Measurements from ENCODE around the gene EIF3K.

The EIF3K gene

GRCh38 chr19:38676023-38676877, 57.3 kb downstream of the EIF3K start:
- no peak for DNase-seq (ENCODE audit: low read depth)
- no peak overlapping the region for H3K4me3 ChIP-seq (ENCODE audit: low read depth, low read length)
- no peak for TF ChIP-seq CTCF (IDR thresholded peaks at IDR 0.05; ENCODE audit: control insufficient read depth, extremely low read depth, insufficient read depth)

- DNase-seq (ENCODE audit: low read depth), result no peak
- no peak overlapping the region for H3K4me3 ChIP-seq (ENCODE audit: low read depth, low read length)
- no peak for TF ChIP-seq CTCF (IDR thresholded peaks at IDR 0.05; ENCODE audit: control insufficient read depth, extremely low read depth, insufficient read depth)
Observed at GRCh38 chr19:38676878-38677646, 58.1 kb downstream of the EIF3K start.

- DNase-seq (ENCODE audit: low read depth), result no peak
- no peak overlapping the region for H3K4me3 ChIP-seq (ENCODE audit: low read depth, low read length)
- no peak for TF ChIP-seq CTCF (IDR thresholded peaks at IDR 0.05; ENCODE audit: control insufficient read depth, extremely low read depth, insufficient read depth)
Observed at GRCh38 chr19:38678217-38678890, 59.4 kb downstream of the EIF3K start.

- H3K4me3 ChIP-seq (ENCODE audit: low read depth, low read length), result no peak overlapping the region
- DNase-seq (ENCODE audit: low read depth), result no peak
- no peak for TF ChIP-seq CTCF (IDR thresholded peaks at IDR 0.05; ENCODE audit: control insufficient read depth, extremely low read depth, insufficient read depth)
Observed at GRCh38 chr19:38678891-38679494, 60.0 kb downstream of the EIF3K start.

- no peak for DNase-seq (ENCODE audit: low read depth)
- no peak overlapping the region for H3K4me3 ChIP-seq (ENCODE audit: low read depth, low read length)
- TF ChIP-seq CTCF (IDR thresholded peaks at IDR 0.05; ENCODE audit: control insufficient read depth, extremely low read depth, insufficient read depth), result no peak
Observed at GRCh38 chr19:38679839-38680238, 60.9 kb downstream of the EIF3K start.

- DNase-seq (ENCODE audit: low read depth), result no peak
- H3K4me3 ChIP-seq (ENCODE audit: low read depth, low read length), result no peak overlapping the region
- no peak for TF ChIP-seq CTCF (IDR thresholded peaks at IDR 0.05; ENCODE audit: control insufficient read depth, extremely low read depth, insufficient read depth)
Observed at GRCh38 chr19:38682195-38682867, 63.3 kb downstream of the EIF3K start.
